Right ventricle myocardium inferior (tissue), 1 donor: ENCODE data around the gene HEPACAM2. TPM values are rescaled to one million over a fixed set of nuclear protein-coding genes. Genes with fewer than 3 reads are reported as not detected.

ENCODE experiments used
- ATAC-seq: fragments of 200-7000 bp; cut with Tn5 transposase; one replicate; pipeline ENCODE4 v1.9.1; 2020; ENCODE audit warnings: mild to moderate bottlenecking, moderate library complexity
- DNase-seq: peaks from one replicate; pipeline ENCODE4 v3.0.0; 2021; ENCODE audit errors: missing footprints
- intact Hi-C: fragments of 100-400 bp; cut with DNase I; formaldehyde crosslinking; loops from one replicate; pipeline ENCODE4 v1.11.0; 2022
- total RNA-seq: library from RNA; stranded (reverse); fragmentation: NEBNext Ultra II Directional; extraction: Animal tissue kit (Norgen Biotek cat#: 25700); gene quantifications from one replicate; pipeline ENCODE4 v1.2.1, GENCODE V29; 2021
- donor health status: DM: no; HTN: yes; CAD: no; lungs with severe emphysema.

HEPACAM2 gene
- total RNA-seq, 1 donor from 2014 or later = not detected

- intact Hi-C loops = no loop called here
- no peak for DNase-seq
- ATAC-seq = no peak
Measured at GRCh38 chr7:93211228-93211818, 14.9 kb downstream of the HEPACAM2 start.

GRCh38 chr7:93205046-93205445, 21.2 kb downstream of the HEPACAM2 start:
- ATAC-seq (no peak), DNase-seq (no peak)
- intact Hi-C loops = no loop called here

GRCh38 chr7:93203496-93203895, 22.8 kb downstream of the HEPACAM2 start:
- ATAC-seq = no peak
- intact Hi-C loops = no loop called here
- no peak for DNase-seq

- intact Hi-C loops = no loop called here
- DNase-seq (no peak), ATAC-seq (no peak)
Measured at GRCh38 chr7:93202594-93203250, 23.5 kb downstream of the HEPACAM2 start.

GRCh38 chr7:93198472-93198871, 27.8 kb downstream of the HEPACAM2 start:
- ATAC-seq (no peak), DNase-seq (no peak)
- intact Hi-C loops = no loop called here

- ATAC-seq = no peak
- no peak for DNase-seq
- intact Hi-C loops = no loop called here
Measured at GRCh38 chr7:93196336-93196735, 29.9 kb downstream of the HEPACAM2 start.

- ATAC-seq (no peak), DNase-seq (no peak)
- intact Hi-C loops = no loop called here
Measured at GRCh38 chr7:93194386-93194785, 31.9 kb downstream of the HEPACAM2 start.

- intact Hi-C loops = no loop called here
- DNase-seq (no peak), ATAC-seq (no peak)
Measured at GRCh38 chr7:93188870-93189634, 37.2 kb downstream of the HEPACAM2 start.

- intact Hi-C loops = no loop called here
- DNase-seq (no peak), ATAC-seq (no peak)
Measured at GRCh38 chr7:93185303-93186027, 40.8 kb downstream of the HEPACAM2 start.

- intact Hi-C loops = no loop called here
- ATAC-seq = no peak
- no peak for DNase-seq
Measured at GRCh38 chr7:93179173-93179572, 47.1 kb downstream of the HEPACAM2 start.

GRCh38 chr7:93178213-93178612, 48.1 kb downstream of the HEPACAM2 start:
- no peak for DNase-seq
- no peak for ATAC-seq
- intact Hi-C loops = no loop called here

GRCh38 chr7:93176992-93177580, 49.2 kb downstream of the HEPACAM2 start:
- DNase-seq (no peak), ATAC-seq (no peak)
- intact Hi-C loops = no loop called here

GRCh38 chr7:93175219-93175618, 51.0 kb downstream of the HEPACAM2 start:
- intact Hi-C loops = no loop called here
- DNase-seq = no peak
- ATAC-seq = no peak

GRCh38 chr7:93172683-93173082, 53.6 kb downstream of the HEPACAM2 start:
- no peak for DNase-seq
- intact Hi-C loops = no loop called here
- ATAC-seq = no peak

- no peak for DNase-seq
- ATAC-seq = no peak
- intact Hi-C loops = no loop called here
Measured at GRCh38 chr7:93171606-93172226, 54.6 kb downstream of the HEPACAM2 start.

GRCh38 chr7:93165447-93165846, 60.8 kb downstream of the HEPACAM2 start:
- ATAC-seq = no peak
- intact Hi-C loops = no loop called here

GRCh38 chr7:93164766-93165165, 61.5 kb downstream of the HEPACAM2 start:
- no peak for ATAC-seq
- no peak for DNase-seq
- intact Hi-C loops = no loop called here

More at GRCh38 chr7:93165447-93165846, 60.8 kb downstream of the HEPACAM2 start:
- DNase-seq = no peak

GRCh38 chr7:93161181-93161762, 65.0 kb downstream of the HEPACAM2 start:
- intact Hi-C loops = no loop called here
- DNase-seq = no peak
- ATAC-seq = no peak
